ENCODE measurements around the gene HTR4. TPM values are rescaled to one million over a fixed set of nuclear protein-coding genes. Genes with fewer than 3 reads are reported as not detected.

The HTR4 gene
- polyA plus RNA-seq, 2 of the 4 experiments (the other 2 are of a cell fraction) = not detected

- 24% methylated on average over 1 of the region's 1 CpG for WGBS (ENCODE audit: missing lambda C conversion rate)
- no peak for ATAC-seq
- Histone ChIP-seq H3K27ac (no peak overlapping the region), H3K9me3 (no peaks in the 10 kb centered on the region), H3K4me2 (no peak overlapping the region), H3K4me3 (no peak overlapping the region), H3K4me1 (no peaks in the 10 kb centered on the region)
- ChIA-PET CTCF (interaction anchor here (1.4 to 1.7 kb wide), 2 partner anchors 15 to 23 kb away, joined by 4 to 5 read pairs; no protein-coding TSS in a partner anchor), POLR2A (no interaction called here)
- FAIRE-seq = no peak
- no peak for DNase-seq (ENCODE audit: low read depth in 1 of 2, low spot score in 1 of 2)
- TF ChIP-seq CEBPB (IDR thresholded peaks at IDR 0.05) = no peak
- no peak for TF ChIP-seq SREBF2 (IDR thresholded peaks at IDR 0.05)
- TF ChIP-seq RCOR1 (IDR thresholded peaks at IDR 0.05; ENCODE audit: low read depth, low read length) = no peak
- TF ChIP-seq NPAS2 (CRISPR knock-in tag; IDR thresholded peaks at IDR 0.05; ENCODE audit: borderline replicate concordance) = no peak
- no peak for TF ChIP-seq JUNB (IDR thresholded peaks at IDR 0.05)
- TF ChIP-seq HOXB13 (CRISPR knock-in tag; IDR thresholded peaks at IDR 0.05; ENCODE audit: low read depth) = no peak
- TF ChIP-seq, protein P1, sequence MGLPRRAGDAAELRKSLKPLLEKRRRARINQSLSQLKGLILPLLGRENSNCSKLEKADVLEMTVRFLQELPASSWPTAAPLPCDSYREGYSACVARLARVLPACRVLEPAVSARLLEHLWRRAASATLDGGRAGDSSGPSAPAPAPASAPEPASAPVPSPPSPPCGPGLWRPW (IDR thresholded peaks at IDR 0.05) = no peak
- TF ChIP-seq JUN (IDR thresholded peaks at IDR 0.05) = no peak
- no peak for TF ChIP-seq CTCF (IDR thresholded peaks at IDR 0.05)
- no peak for TF ChIP-seq HMGXB4 (CRISPR knock-in tag; IDR thresholded peaks at IDR 0.05; ENCODE audit: borderline replicate concordance)
- no peak for TF ChIP-seq MYC (IDR thresholded peaks at IDR 0.05; ENCODE audit: borderline replicate concordance, low read length)
- TF ChIP-seq RARB (CRISPR knock-in tag; IDR thresholded peaks at IDR 0.05) = no peak
- no peak for TF ChIP-seq MAFK (IDR thresholded peaks at IDR 0.05; ENCODE audit: partially characterized antibody)
- TF ChIP-seq NFE2L2 (conservative IDR thresholded peaks at IDR 0.05; ENCODE audit: low read length) = no peak
- no peak for TF ChIP-seq GATA3 (IDR thresholded peaks at IDR 0.05; ENCODE audit: borderline replicate concordance)
- TF ChIP-seq KDM1A (IDR thresholded peaks at IDR 0.05; ENCODE audit: low read depth) = no peak
Measured at GRCh38 chr5:148459669-148460068, 194.7 kb downstream of the HTR4 start.

DNA sequence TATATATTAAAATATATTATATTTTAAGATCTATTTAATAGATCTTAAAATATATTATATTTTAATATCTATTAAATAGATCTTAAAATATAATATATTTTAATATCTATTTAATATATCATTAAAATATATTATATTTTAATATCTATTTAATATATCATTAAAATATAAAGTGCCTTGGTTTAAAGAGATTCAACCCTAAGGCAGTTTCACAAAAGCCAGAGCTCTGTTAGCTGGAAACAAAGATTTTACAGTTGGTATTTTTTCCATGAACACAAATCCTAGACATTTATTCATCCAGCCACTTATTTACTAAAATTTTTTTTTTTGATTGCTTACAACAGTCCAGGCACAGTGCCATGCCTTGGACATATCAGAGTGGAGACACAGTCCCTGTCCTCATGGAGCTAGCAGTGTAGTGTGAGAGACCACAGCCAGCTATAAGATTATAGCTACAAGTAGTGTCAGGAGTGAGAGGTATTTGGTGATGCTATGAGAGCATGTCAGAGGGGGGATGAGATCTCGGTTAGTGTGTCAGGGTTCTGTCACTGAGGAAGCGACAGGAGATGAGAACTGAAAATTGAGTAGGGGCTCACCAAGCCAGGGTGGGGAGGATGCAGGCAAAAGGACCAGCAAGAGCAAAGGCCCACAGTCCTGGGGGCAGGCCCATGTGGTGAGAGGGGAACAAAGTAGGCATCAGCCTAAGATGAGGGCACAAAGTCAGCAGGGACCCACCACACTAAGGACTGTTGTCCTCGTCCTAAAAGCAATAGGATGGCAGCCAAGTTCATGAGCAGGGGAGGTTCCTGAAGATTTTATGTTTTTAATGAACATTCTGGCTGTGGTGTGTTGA is 196.1 kb downstream of the HTR4 start:
- CTCF ChIA-PET = interaction anchor here (0.6 to 1.0 kb wide), 3 partner anchors 12 to 16 kb away, joined by 3 read pairs; no protein-coding TSS in a partner anchor
- TF ChIP-seq RAD21 (conservative IDR thresholded peaks at IDR 0.05 in 1 of 2, IDR thresholded peaks at IDR 0.05 in 1 of 2) = no peak
- no peak for TF ChIP-seq ZFP36 (IDR thresholded peaks at IDR 0.05; ENCODE audit: borderline replicate concordance, partially characterized antibody)
- no peak for DNase-seq (ENCODE audit: low read depth in 1 of 2, low spot score in 1 of 2)
- Histone ChIP-seq H3K4me1 (no peaks in the 10 kb centered on the region), H3K4me2 (no peak overlapping the region), H3K9me3 (no peaks in the 10 kb centered on the region), H3K4me3 (no peak overlapping the region), H3K27ac (no peak overlapping the region)
- no peak for ATAC-seq
- POLR2A ChIA-PET = no interaction called here
- FAIRE-seq = no peak
- WGBS (ENCODE audit: missing lambda C conversion rate) = 48% methylated on average over 3 of the region's 3 CpGs

DNA sequence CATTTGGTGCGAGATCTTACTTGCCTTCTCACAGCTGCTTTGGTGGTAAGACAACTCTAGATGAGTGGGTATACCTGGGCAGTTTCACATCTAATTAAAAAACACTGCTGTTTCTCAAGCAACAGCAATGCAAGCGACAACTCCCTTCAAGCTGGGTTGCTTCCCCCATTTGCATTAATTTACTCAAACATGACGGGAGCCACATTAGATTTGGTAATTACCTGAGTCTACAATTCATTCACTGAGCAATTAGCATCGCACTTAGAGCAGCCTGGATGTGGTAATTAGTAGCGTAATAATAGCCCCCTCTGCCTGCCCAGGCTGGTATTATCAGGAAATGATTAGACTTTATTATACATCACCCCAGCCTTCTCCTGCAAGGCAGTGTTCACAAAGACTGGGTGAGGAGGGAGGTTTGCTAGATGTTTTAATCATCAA is 197.1 kb downstream of the HTR4 start:
- H3K27ac ChIP-seq = no peak overlapping the region
- no peaks in the 10 kb centered on the region for H3K9me3 ChIP-seq
- DNase-seq (ENCODE audit: low read depth in 1 of 2, low spot score in 1 of 2) (peak; percentile 9 to 12), ATAC-seq (peak; percentile 69 to 82; a peak in 4 of 6 replicates), FAIRE-seq (no peak)
- TF ChIP-seq RARB (CRISPR knock-in tag; IDR thresholded peaks at IDR 0.05) (no peak), RAD21 (conservative IDR thresholded peaks at IDR 0.05 in 1 of 2, IDR thresholded peaks at IDR 0.05 in 1 of 2) (peak in 1 of 2 experiments; percentile 27; a peak in 2 of 5 replicates), JUN (IDR thresholded peaks at IDR 0.05) (no peak), CTCF (IDR thresholded peaks at IDR 0.05) (peak; percentile 42), SMC3 (IDR thresholded peaks at IDR 0.05) (0 out of 3 replicates have a peak, but pooled peaks have one; percentile 11), PHF8 (IDR thresholded peaks at IDR 0.05; ENCODE audit: borderline replicate concordance, low read depth) (no peak), KDM5A (IDR thresholded peaks at IDR 0.05) (no peak)
- POLR2A ChIA-PET = no interaction called here
- 0 out of 3 replicates have a peak overlapping the region, but pooled peaks have one; percentile 27 for H3K4me2 ChIP-seq
- CTCF ChIA-PET = interaction anchor here (1.0 to 6.3 kb wide), 2 partner anchors 14 to 35 kb away, joined by 3 to 38 read pairs; no protein-coding TSS in a partner anchor
- H3K4me3 ChIP-seq = no peak overlapping the region
- 15% methylated on average over 5 of the region's 5 CpGs for WGBS (ENCODE audit: missing lambda C conversion rate)
- no peaks in the 10 kb centered on the region for H3K4me1 ChIP-seq
